Measurements from ENCODE around the gene TESK2. TPM values are rescaled to one million over a fixed set of nuclear protein-coding genes. Genes with fewer than 3 reads are reported as not detected.
"Not testable (repeated sequence)": the region's sequence is repeated elsewhere in the genome, so short reads cannot be mapped to it uniquely, and the experiment has no call there.

Gene TESK2, protein sequence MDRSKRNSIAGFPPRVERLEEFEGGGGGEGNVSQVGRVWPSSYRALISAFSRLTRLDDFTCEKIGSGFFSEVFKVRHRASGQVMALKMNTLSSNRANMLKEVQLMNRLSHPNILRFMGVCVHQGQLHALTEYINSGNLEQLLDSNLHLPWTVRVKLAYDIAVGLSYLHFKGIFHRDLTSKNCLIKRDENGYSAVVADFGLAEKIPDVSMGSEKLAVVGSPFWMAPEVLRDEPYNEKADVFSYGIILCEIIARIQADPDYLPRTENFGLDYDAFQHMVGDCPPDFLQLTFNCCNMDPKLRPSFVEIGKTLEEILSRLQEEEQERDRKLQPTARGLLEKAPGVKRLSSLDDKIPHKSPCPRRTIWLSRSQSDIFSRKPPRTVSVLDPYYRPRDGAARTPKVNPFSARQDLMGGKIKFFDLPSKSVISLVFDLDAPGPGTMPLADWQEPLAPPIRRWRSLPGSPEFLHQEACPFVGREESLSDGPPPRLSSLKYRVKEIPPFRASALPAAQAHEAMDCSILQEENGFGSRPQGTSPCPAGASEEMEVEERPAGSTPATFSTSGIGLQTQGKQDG
- 1 to 10 TPM; 1.6 to 4.7 (median 4.2) TPM for total RNA-seq
- polyA plus RNA-seq = 1.6 TPM
- long read RNA-seq, donor 1, transcript TESK2-202 (11 exons, 3,074 nt) = major isoform, 7 of 10 reads
- long read RNA-seq, donor 1, partial matches to known transcripts = 2 of 10 reads
- long read RNA-seq, donor 1, other reads (novel, unspliced or antisense) = 1 of 10 reads
- long read RNA-seq, donor 2, partial matches to known transcripts = 1 of 4 reads
- long read RNA-seq, donor 2, other reads (novel, unspliced or antisense) = 2 of 4 reads
- long read RNA-seq, donor 3, partial matches to known transcripts = 3 of 7 reads
- long read RNA-seq, donor 3, other reads (novel, unspliced or antisense) = 3 of 7 reads
- long read RNA-seq, donor 4, partial matches to known transcripts = 0 of 2 reads
- long read RNA-seq, donor 4, other reads (novel, unspliced or antisense) = 1 of 2 reads

DNA sequence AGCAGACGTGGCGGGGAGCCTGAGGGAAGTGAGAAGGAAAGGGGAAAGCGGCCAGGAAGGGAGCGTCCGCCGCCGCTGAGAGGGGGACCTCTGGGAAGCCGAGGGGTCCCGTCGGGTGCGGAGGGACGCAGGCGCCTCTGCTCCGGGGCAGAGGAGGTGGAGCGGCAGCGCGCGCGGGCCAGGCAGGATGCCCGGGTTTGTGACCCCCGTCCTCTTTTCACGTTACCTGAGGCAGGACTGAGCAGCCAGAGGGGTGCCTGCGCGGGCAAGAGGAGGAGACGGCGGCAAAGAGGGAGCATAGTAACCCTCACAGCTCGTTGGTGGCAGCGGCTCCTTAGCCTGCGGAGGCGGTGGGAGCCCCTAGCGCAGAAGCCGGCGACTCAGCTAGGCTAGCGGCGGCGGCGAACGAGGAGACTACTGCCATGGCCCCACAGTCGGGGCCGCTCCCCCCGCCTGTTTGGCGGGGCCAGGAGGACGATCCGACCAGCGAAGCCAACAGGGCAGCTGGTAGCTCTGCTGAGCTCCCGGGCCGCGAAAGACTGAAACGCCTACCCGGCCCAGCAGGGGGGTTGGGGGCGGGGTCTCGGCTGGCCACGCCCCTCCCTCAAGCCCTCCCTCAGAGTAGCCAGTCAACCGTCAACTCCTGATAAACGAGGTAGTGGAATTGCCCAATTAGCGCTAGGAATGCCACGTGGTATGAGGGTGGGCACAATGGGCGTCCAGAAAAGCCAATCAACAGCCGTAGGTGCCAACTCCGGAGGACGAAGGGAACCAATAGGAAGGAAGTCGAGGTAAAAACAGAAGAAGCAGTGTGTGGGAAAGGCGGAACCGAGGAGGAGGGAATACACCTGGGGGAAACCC, at the start of gene TESK2:
TESK2 (minus strand) TSS at position 538 of the 861 bp plus-strand sequence. CDS start 33,378 bp downstream, outside the sequence.
- under 1% methylated on average over 64 of the region's 64 CpGs for WGBS
- Histone ChIP-seq H3K4me3 (ENCODE audit: low read length) (peak within 1 kb of the TSS; percentile 67), H3K27me3 (ENCODE audit: control insufficient read depth, insufficient read depth) (no peaks in the 10 kb centered on the region), H3K9me3 (ENCODE audit: control insufficient read depth, low read length) (no peaks in the 10 kb centered on the region), H3K4me1 (ENCODE audit: control insufficient read depth, insufficient read depth, low read length) (no peaks in the 10 kb centered on the region), H3K27ac (ENCODE audit: low read length) (peak within 1 kb of the TSS; percentile 16)
- ATAC-seq (peak; percentile 98), DNase-seq (peak; percentile 95 to 99 (median 98))
- intact Hi-C loops (cut with DNase I) = loop anchor here (2.0 to 10.0 kb wide), 4 partner anchors 130 to 746 kb away; partner anchors contain the start of genes HECTD3 (in 2 of the 4) and UROD (in 2 of the 4)

DNA sequence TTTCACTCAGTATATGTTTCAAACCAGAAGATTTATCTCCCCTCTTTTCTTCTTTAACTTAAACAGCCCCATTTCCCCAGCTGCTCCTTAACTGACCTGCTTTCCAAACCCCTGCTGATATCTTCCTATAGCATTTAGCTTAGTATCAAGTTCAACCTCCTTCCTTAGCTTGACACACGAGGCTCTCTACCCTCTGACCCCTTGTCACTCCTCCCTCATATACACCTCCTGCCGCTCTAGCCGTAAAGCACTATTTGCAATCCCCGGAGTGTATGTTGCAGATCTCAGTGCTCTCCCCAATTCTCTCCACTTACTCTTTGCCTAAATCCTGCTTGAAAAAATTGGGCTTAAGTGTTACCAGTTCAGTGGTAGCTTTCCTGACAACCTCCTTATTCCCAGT, 45.9 kb upstream of the TESK2 start:
- Histone ChIP-seq H3K4me3 (ENCODE audit: low read length) (no peak overlapping the region), H3K27ac (ENCODE audit: low read length) (no peak overlapping the region), H3K27me3 (ENCODE audit: control insufficient read depth, insufficient read depth) (no peaks in the 10 kb centered on the region), H3K4me1 (ENCODE audit: control insufficient read depth, insufficient read depth, low read length) (no peaks in the 10 kb centered on the region), H3K9me3 (ENCODE audit: control insufficient read depth, low read length) (no peaks in the 10 kb centered on the region)
- DNase-seq (no peak), ATAC-seq (no peak)
- intact Hi-C loops (cut with DNase I) = no loop called here
- WGBS = 67% methylated on average over 4 of the region's 4 CpGs

DNA sequence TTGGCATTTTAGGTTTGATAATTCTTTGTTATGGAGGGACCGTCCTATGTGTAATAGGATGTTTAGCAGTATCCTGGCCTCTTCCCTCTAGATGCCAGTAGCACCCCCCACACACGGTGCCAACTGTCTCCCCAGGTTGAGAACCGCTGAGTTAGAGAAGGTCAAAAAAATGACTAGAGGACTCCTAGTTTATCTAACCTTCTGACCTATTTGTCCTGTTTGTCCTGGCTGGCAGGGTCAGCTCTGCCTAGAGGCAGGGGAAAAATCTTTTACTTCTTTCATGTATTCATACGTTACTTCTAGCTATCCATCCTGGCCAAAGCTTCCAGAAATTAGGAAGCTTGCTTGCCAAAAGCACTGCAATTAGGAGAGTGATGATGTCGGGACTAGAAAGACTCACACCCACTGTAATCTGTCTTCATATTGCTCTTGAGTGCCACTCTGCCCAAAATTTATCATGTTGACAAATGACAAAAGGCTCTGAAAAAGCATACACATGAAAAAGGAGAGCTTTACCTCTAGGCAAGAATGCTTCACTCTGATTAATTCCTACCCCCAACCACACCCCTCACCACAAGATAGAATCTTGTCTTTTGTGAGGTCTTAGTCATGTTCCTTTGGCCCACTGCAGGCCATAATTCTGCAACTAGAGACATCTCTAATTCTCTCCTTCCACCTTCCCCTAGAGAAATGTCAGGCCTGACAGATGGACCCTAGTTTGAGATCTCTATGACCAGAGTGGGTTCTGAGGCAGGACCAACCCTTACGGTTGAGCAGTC, 45.2 kb upstream of the TESK2 start:
- H3K27ac ChIP-seq (ENCODE audit: low read length) = no peak overlapping the region

DNA sequence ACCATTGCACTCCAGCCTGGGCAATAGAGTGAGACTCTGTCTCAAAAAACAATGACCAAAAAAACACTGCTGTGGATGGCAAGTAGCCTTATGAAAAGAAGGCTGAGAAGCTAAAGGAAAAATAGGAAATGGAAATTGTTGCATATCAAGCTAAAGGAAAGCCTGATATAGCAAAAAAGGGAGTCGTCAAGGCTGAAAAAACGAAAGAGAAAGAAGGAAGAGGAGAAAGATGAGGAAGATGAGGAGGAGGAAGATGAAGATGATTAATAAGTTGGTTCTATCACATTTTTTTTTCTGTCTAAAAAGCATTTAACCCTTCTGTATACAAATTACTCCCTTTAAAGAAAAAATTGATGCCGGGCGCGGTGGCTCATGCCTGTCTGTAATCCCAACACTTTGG, 40.9 kb upstream of the TESK2 start:
- ATAC-seq = no peak
- Histone ChIP-seq H3K27me3 (ENCODE audit: control insufficient read depth, insufficient read depth) (no peaks in the 10 kb centered on the region), H3K4me1 (ENCODE audit: control insufficient read depth, insufficient read depth, low read length) (no peaks in the 10 kb centered on the region), H3K27ac (ENCODE audit: low read length) (no peak overlapping the region), H3K9me3 (ENCODE audit: control insufficient read depth, low read length) (no peaks in the 10 kb centered on the region), H3K4me3 (ENCODE audit: low read length) (no peak overlapping the region)
- no peak for DNase-seq
- 74% methylated on average over 5 of the region's 5 CpGs for WGBS
- intact Hi-C loops (cut with DNase I) = no loop called here

More for the DNA sequence above, 45.2 kb upstream of the TESK2 start:
- Histone ChIP-seq H3K4me1 (ENCODE audit: control insufficient read depth, insufficient read depth, low read length) (no peaks in the 10 kb centered on the region), H3K4me3 (ENCODE audit: low read length) (no peak overlapping the region), H3K9me3 (ENCODE audit: control insufficient read depth, low read length) (no peaks in the 10 kb centered on the region), H3K27me3 (ENCODE audit: control insufficient read depth, insufficient read depth) (no peaks in the 10 kb centered on the region)
- ATAC-seq (no peak), DNase-seq (no peak)
- intact Hi-C loops (cut with DNase I) = no loop called here
- 67% methylated on average over 6 of the region's 6 CpGs for WGBS

DNA sequence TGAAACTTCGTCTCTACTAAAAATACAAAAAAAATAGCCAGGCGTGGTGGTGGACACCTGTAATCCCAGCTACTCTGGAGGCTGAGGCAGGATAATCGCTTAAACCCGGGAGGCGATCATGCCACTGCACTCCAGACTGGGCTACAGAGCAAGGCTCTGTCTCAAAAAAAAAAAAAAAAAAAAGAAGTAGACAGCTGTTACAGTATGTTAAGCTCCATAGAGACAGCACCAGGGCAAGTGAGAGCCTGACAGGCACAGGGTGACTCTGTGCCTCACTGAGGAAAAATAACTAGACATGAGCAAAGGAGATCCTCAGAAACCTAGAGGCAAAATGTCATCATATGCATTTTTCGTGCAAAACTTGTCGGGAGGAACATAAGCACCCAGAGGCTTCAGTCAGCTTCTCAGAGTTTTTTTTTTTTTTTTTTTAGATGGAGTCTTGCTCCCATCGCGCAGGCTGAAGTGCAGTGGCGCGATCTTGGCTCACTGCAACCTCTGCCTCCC, 39.7 kb upstream of the TESK2 start:
- WGBS = 93% methylated on average over 11 of the region's 11 CpGs
- intact Hi-C loops (cut with DNase I) = no loop called here
- H3K4me1 ChIP-seq (ENCODE audit: control insufficient read depth, insufficient read depth, low read length) = no peaks in the 10 kb centered on the region
- DNase-seq = no peak
- H3K27ac ChIP-seq (ENCODE audit: low read length) = no peak overlapping the region
- H3K4me3 ChIP-seq (ENCODE audit: low read length) = no peak overlapping the region
- H3K9me3 ChIP-seq (ENCODE audit: control insufficient read depth, low read length) = no peaks in the 10 kb centered on the region
- ATAC-seq = no peak
- H3K27me3 ChIP-seq (ENCODE audit: control insufficient read depth, insufficient read depth) = no peaks in the 10 kb centered on the region

DNA sequence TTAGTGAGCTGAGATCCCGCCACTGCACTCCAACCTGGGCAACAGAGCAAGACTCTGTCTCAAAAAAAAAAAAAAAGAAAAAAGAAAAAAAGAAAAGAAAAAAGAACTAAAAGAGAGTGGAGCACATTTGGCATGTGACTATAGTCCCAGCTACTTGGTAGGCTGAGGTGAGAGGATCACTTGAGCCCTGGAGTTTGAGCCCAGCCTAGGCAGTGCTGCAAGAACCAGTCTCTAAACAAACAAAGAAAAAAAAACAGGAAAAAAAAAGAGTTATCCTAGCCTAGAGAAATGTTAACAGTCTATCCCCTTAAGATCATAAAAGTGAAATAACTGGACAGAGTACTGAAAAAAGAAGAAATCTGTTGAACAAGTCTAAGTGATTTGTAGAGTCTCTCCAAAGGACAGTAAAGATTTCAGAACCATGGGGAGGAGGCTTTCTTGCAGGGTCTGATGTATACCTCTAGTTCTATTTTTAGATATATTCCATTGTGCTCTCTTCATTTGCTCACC, 35.2 kb upstream of the TESK2 start:
- Histone ChIP-seq H3K9me3 (ENCODE audit: control insufficient read depth, low read length) (no peaks in the 10 kb centered on the region), H3K4me3 (ENCODE audit: low read length) (no peak overlapping the region), H3K27me3 (ENCODE audit: control insufficient read depth, insufficient read depth) (no peaks in the 10 kb centered on the region), H3K4me1 (ENCODE audit: control insufficient read depth, insufficient read depth, low read length) (no peaks in the 10 kb centered on the region), H3K27ac (ENCODE audit: low read length) (no peak overlapping the region)
- intact Hi-C loops (cut with DNase I) = no loop called here
- DNase-seq = no peak
- no peak for ATAC-seq
- 95% methylated on average over 1 of the region's 1 CpG for WGBS

DNA sequence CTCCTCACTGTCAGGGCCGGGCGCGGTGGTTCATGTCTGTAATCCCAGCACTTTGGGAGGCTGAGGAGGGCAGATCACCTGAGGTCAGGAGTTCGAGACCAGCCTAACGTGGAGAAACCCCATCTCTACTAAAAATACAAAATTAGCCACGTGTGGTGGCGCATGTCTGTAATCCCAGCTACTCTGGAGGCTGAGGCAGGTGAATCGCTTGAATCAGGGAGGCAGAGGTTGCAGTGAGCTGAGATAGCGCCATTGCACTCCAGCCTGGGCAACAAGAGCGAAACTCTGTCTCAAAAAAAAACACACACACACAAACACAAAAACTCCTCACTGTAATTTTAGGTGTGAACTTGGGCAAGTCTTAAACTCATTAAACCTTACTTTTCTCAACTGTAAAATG, 33.0 kb upstream of the TESK2 start:
- intact Hi-C loops (cut with DNase I); H3K4me1 ChIP-seq (ENCODE audit: control insufficient read depth, insufficient read depth, low read length); DNase-seq; ATAC-seq; H3K9me3 ChIP-seq (ENCODE audit: control insufficient read depth, low read length); H3K4me3 ChIP-seq (ENCODE audit: low read length); H3K27ac ChIP-seq (ENCODE audit: low read length); H3K27me3 ChIP-seq (ENCODE audit: control insufficient read depth, insufficient read depth): not testable (repeated sequence)
- WGBS = 83% methylated on average over 10 of the region's 10 CpGs

DNA sequence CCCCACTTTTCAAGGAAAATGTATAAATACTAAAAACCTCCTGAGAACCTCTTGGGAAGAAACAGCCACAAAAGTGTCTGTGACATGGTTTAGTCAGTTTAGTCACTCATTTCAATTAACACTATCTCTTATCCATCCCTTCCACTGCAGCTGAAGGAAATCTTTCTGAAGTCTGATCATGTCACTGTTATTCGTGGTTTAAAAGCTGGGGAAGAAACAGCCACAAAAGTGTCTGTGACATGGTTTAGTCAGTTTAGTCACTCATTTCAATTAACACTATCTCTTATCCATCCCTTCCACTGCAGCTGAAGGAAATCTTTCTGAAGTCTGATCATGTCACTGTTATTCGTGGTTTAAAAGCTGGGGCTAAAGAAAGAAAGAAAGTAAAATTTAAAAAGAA, 32.6 kb upstream of the TESK2 start:
- H3K27me3 ChIP-seq (ENCODE audit: control insufficient read depth, insufficient read depth); H3K4me3 ChIP-seq (ENCODE audit: low read length); DNase-seq; H3K27ac ChIP-seq (ENCODE audit: low read length); H3K4me1 ChIP-seq (ENCODE audit: control insufficient read depth, insufficient read depth, low read length); H3K9me3 ChIP-seq (ENCODE audit: control insufficient read depth, low read length); ATAC-seq; intact Hi-C loops (cut with DNase I): not testable (repeated sequence)
- WGBS = 47% methylated on average over 2 of the region's 2 CpGs

DNA sequence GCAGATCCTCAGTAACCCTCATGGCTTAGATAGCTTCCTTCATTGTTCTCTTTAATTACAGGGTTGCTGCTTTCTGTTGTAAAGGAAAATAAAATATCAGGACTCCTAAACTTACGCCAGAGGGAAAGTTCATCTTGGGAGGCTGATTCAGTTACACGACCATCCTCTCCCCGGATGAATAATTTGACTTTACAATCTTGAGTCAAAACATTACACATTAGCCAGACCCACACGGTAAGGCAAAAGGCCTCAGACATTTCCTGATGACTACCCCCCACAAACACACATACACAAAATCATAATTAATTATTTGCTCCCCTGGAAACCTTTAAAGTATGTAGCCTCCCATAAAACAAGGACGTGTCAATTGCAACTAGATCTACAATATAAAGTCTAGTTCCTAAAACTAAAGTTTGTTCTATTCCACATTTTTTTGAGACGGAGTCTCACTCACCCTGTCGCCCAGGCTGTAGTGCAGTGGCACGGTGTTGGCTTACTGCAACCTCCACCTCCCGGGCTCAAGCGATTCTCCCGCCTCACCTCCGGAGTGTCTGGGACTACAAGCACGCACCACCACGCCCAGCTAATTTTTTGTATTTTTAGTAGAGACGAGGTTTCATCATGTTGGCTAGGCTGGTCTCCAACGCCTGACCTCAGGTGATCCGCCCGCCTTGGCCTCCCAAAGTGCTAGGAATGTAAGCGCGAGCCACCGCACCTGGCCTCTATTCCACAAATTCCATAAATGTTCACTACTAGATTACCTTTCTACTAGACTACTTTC, 31.6 kb upstream of the TESK2 start:
- DNase-seq = no peak
- Histone ChIP-seq H3K27ac (ENCODE audit: low read length) (peak overlapping the region; percentile 99), H3K9me3 (ENCODE audit: control insufficient read depth, low read length) (no peaks in the 10 kb centered on the region), H3K4me1 (ENCODE audit: control insufficient read depth, insufficient read depth, low read length) (no peaks in the 10 kb centered on the region), H3K27me3 (ENCODE audit: control insufficient read depth, insufficient read depth) (no peaks in the 10 kb centered on the region), H3K4me3 (ENCODE audit: low read length) (peak overlapping the region; percentile 65)
- WGBS = 80% methylated on average over 21 of the region's 21 CpGs
- no peak for ATAC-seq
- intact Hi-C loops (cut with DNase I) = no loop called here
